ENCODE results near the gene PLAGL1.

The PLAGL1 gene, protein sequence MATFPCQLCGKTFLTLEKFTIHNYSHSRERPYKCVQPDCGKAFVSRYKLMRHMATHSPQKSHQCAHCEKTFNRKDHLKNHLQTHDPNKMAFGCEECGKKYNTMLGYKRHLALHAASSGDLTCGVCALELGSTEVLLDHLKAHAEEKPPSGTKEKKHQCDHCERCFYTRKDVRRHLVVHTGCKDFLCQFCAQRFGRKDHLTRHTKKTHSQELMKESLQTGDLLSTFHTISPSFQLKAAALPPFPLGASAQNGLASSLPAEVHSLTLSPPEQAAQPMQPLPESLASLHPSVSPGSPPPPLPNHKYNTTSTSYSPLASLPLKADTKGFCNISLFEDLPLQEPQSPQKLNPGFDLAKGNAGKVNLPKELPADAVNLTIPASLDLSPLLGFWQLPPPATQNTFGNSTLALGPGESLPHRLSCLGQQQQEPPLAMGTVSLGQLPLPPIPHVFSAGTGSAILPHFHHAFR

DNA sequence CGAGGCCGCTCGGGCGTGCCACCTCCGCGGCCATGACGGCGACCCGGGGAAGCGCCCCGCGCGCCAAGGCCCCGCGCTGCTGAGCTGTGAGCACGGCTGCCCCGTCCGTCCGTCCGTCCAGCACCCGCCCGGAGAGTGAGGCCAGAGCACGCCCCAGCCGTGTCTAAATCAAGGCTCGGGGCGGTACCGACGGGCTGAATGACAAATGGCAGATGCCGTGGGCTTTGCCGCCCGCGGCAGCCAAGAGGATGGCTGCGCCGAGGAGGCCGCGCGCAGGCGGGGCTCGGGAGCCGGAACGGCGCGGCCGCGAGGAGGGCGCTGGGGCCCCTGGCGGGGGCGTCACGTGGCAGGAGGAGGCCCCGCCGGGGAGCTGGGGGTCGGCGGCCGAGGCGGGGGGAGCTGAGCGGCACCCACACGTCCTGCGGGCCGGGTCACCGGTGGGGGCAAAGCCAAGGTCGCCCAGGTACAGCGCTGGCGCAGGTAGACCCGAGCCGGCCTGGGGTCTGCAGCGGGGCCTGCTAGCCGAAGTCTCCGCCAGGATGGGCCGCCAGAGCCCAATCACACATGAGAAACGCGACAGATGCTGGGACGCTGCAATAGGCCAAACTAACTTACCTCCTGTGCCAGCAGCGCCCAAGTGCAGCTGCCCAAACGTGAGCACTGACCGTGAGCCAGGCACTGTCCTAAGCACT lies at the start of gene PLAGL1:
TSS of gene PLAGL1 (minus strand) at position 140 of the 692 bp plus-strand sequence. CDS start 60,123 bp downstream, outside the sequence.
- Histone ChIP-seq H3K9ac (ENCODE audit: low read length) (peak within 1 kb of the TSS; percentile 67), H3K4me2 (ENCODE audit: low read length) (peak within 1 kb of the TSS; percentile 79), H3K27ac (ENCODE audit: low read length) (peak within 1 kb of the TSS; percentile 31)

GRCh38 chr6:144055121-144055931 lies 47.3 kb upstream of the PLAGL1 start:
- Histone ChIP-seq H3K27me3 (ENCODE audit: low read depth, low read length) (no peaks in the 10 kb centered on the region), H3K9me3 (ENCODE audit: insufficient read depth, low read length) (no peaks in the 10 kb centered on the region), H3K79me2 (ENCODE audit: low read length) (no peaks in the 10 kb centered on the region), H3K27ac (ENCODE audit: low read length) (peak overlapping the region; percentile 19), H3K9ac (ENCODE audit: low read length) (peak overlapping the region; percentile 51), H4K20me1 (ENCODE audit: insufficient read depth, low read length) (no peaks in the 10 kb centered on the region), H3K4me1 (ENCODE audit: low read length) (peaks cover 13% of the 10 kb centered on the region), H3K36me3 (replicated peaks; ENCODE audit: low read depth, low read length) (no peaks in the 10 kb centered on the region), H3K4me3 (ENCODE audit: low read length) (peak overlapping the region; percentile 57), H2AFZ (ENCODE audit: low read depth, low read length) (peak overlapping the region; percentile 52), H3K4me2 (ENCODE audit: low read length) (peak overlapping the region; percentile 73)
- TF ChIP-seq CTCF (IDR thresholded peaks at IDR 0.05; ENCODE audit: low read depth, low read length), result no peak
- no peak for TF ChIP-seq EZH2phosphoT487 (IDR thresholded peaks at IDR 0.05; ENCODE audit: low read depth)

More for the DNA sequence above, at the start of gene PLAGL1:
- no peaks in the 10 kb centered on the region for H3K36me3 ChIP-seq (replicated peaks; ENCODE audit: low read depth, low read length)
- H4K20me1 ChIP-seq (ENCODE audit: insufficient read depth, low read length), result no peaks in the 10 kb centered on the region
- no peaks in the 10 kb centered on the region for H3K9me3 ChIP-seq (ENCODE audit: insufficient read depth, low read length)
- no peak for TF ChIP-seq CTCF (IDR thresholded peaks at IDR 0.05; ENCODE audit: low read depth, low read length)
- no peak for TF ChIP-seq EZH2phosphoT487 (IDR thresholded peaks at IDR 0.05; ENCODE audit: low read depth)
- peak within 1 kb of the TSS; percentile 88 for H2AFZ ChIP-seq (ENCODE audit: low read depth, low read length)
- no peaks in the 10 kb centered on the region for H3K27me3 ChIP-seq (ENCODE audit: low read depth, low read length)
- H3K4me1 ChIP-seq (ENCODE audit: low read length), result peaks cover 14% of the 10 kb centered on the region
- H3K4me3 ChIP-seq (ENCODE audit: low read length), result peak within 1 kb of the TSS; percentile 85
- H3K79me2 ChIP-seq (ENCODE audit: low read length), result no peaks in the 10 kb centered on the region; the same call in 1 of the 2 replicates

GRCh38 chr6:144053601-144054000 lies 45.5 kb upstream of the PLAGL1 start:
- H3K79me2 ChIP-seq (ENCODE audit: low read length), result no peaks in the 10 kb centered on the region
- no peak overlapping the region for H2AFZ ChIP-seq (ENCODE audit: low read depth, low read length)
- H3K9me3 ChIP-seq (ENCODE audit: insufficient read depth, low read length), result no peaks in the 10 kb centered on the region
- no peak overlapping the region for H3K4me3 ChIP-seq (ENCODE audit: low read length)
- H3K27ac ChIP-seq (ENCODE audit: low read length), result no peak overlapping the region
- TF ChIP-seq CTCF (IDR thresholded peaks at IDR 0.05; ENCODE audit: low read depth, low read length), result no peak
- H3K9ac ChIP-seq (ENCODE audit: low read length), result no peak overlapping the region
- H3K36me3 ChIP-seq (replicated peaks; ENCODE audit: low read depth, low read length), result no peaks in the 10 kb centered on the region
- H4K20me1 ChIP-seq (ENCODE audit: insufficient read depth, low read length), result no peaks in the 10 kb centered on the region
- H3K27me3 ChIP-seq (ENCODE audit: low read depth, low read length), result no peaks in the 10 kb centered on the region
- H3K4me1 ChIP-seq (ENCODE audit: low read length), result peaks cover 13% of the 10 kb centered on the region
- no peak overlapping the region for H3K4me2 ChIP-seq (ENCODE audit: low read length)

Measured in OCI-LY3 (cell line).